ENCODE data around the gene CDC42BPA.

DNA sequence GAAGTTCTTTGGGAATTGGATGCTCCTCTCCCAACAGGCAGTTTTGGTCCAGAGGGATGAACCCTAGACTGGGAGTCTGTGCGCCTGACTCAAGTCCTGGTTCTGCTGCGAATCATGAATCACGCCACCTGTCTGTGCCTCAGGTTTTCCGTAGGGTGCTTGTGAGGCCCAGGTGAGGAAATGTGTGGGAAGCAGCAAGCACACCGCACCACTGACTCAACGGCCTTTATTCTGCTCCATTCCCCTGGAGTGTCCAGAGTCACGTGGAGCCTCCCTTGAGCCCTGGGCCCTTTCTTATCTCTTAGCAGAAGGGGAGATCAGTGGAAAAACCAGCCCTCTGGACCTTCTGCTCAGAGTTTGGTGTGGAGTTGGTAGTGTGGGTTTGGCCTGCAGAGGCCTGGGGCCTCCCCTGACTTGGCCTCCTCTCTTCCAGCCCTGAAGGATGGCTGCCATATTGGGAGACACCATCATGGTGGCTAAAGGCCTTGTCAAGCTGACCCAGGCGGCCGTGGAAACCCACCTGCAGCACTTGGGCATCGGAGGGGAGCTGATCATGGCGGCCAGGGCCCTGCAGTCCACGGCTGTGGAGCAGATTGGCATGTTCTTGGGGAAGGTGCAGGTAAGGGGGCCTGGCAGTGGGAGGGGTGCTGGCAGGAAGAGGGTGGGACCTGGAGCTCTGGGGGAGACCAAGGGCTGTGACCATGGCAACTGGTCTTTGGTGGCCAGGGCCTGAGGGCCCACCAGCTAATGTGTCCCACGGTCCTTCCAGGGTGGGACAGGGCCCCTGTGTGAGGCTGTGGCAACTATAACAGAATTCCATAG, 357.1 kb downstream of the CDC42BPA start:
- TF ChIP-seq EZH2phosphoT487 (IDR thresholded peaks at IDR 0.05; ENCODE audit: insufficient read depth, low read depth) = no peak
- TF ChIP-seq EZH2 (IDR thresholded peaks at IDR 0.05; ENCODE audit: insufficient read depth, poor library complexity, severe bottlenecking) = no peak

All from GM23248 (cell line).